ENCODE measurements around the gene OTX2. TPM values are rescaled to one million over a fixed set of nuclear protein-coding genes. Genes with fewer than 3 reads are reported as not detected.

OTX2 gene
- total and polyA plus RNA-seq, 2 of the 13 experiments (the other 11 are each of a cell fraction or from before 2014, with no cell fraction given): not detected

DNA sequence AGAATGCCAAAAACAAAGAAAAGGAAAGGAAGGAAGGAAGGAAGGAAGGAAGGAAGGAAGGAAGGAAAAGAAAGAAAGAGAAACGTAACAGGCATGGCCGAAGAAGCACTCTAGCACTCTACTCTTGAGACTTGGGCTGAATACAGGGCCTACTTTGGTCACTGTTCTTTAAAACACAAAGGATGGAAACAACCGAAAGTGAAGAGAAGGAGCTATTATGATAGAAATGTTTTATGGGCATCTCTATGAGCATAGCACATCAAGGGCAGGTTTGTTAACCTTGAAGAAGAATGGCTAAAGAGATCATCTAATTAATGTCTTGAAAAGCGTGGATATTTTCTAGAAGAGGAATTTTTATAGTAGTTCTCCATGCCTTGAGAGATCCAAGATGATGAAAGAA, 15.9 kb upstream of the OTX2 start:
- H3K79me2 ChIP-seq (ENCODE audit: insufficient read depth, low read length): no peaks in the 10 kb centered on the region
- H3K4me1 ChIP-seq (ENCODE audit: insufficient read depth, low read length): no peaks in the 10 kb centered on the region
- no peak overlapping the region for H2AFZ ChIP-seq (ENCODE audit: low read length)
- in situ Hi-C loops (cut with HindIII; ENCODE audit: extremely low pct_ligation_motif_present, low pct_unique_long_range_greater_than_20kb): no loop called here
- H3K4me2 ChIP-seq (ENCODE audit: low read depth, low read length): no peak overlapping the region
- intact Hi-C loops (cut with micrococcal nuclease; ENCODE audit: unreplicated experiment): no loop called here
- CTCF ChIA-PET (ENCODE audit: low intra/inter-chr PET ratio, low total read pairs): no interaction called here
- ATAC-seq (no peak), FAIRE-seq (no peak), DNase-seq (ENCODE audit: low spot score) (no peak)
- no peak overlapping the region for H3K9ac ChIP-seq (ENCODE audit: insufficient read depth, low read depth, low read length)
- no peaks in the 10 kb centered on the region for H3K9me3 ChIP-seq (ENCODE audit: low read length)
- 6% methylated on average over 4 of the region's 4 CpGs for WGBS (ENCODE audit: low lambda C conversion rate)
- POLR2A ChIA-PET: no interaction called here
- no peaks in the 10 kb centered on the region for H3K27me3 ChIP-seq (ENCODE audit: control insufficient read depth in 1 of 2, insufficient read depth in 2 of 2, low read length in 2 of 2)
- TF ChIP-seq, protein P1, sequence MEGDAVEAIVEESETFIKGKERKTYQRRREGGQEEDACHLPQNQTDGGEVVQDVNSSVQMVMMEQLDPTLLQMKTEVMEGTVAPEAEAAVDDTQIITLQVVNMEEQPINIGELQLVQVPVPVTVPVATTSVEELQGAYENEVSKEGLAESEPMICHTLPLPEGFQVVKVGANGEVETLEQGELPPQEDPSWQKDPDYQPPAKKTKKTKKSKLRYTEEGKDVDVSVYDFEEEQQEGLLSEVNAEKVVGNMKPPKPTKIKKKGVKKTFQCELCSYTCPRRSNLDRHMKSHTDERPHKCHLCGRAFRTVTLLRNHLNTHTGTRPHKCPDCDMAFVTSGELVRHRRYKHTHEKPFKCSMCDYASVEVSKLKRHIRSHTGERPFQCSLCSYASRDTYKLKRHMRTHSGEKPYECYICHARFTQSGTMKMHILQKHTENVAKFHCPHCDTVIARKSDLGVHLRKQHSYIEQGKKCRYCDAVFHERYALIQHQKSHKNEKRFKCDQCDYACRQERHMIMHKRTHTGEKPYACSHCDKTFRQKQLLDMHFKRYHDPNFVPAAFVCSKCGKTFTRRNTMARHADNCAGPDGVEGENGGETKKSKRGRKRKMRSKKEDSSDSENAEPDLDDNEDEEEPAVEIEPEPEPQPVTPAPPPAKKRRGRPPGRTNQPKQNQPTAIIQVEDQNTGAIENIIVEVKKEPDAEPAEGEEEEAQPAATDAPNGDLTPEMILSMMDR (CRISPR knock-in tag; IDR thresholded peaks at IDR 0.05): no peak
- TF ChIP-seq, protein P2, sequence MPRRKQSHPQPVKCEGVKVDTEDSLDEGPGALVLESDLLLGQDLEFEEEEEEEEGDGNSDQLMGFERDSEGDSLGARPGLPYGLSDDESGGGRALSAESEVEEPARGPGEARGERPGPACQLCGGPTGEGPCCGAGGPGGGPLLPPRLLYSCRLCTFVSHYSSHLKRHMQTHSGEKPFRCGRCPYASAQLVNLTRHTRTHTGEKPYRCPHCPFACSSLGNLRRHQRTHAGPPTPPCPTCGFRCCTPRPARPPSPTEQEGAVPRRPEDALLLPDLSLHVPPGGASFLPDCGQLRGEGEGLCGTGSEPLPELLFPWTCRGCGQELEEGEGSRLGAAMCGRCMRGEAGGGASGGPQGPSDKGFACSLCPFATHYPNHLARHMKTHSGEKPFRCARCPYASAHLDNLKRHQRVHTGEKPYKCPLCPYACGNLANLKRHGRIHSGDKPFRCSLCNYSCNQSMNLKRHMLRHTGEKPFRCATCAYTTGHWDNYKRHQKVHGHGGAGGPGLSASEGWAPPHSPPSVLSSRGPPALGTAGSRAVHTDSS (CRISPR knock-in tag; conservative IDR thresholded peaks at IDR 0.05): no peak
- TF ChIP-seq ZFP37 (CRISPR knock-in tag; IDR thresholded peaks at IDR 0.05; ENCODE audit: borderline replicate concordance) (no peak), ZNF136 (CRISPR knock-in tag; IDR thresholded peaks at IDR 0.05; ENCODE audit: low read depth) (no peak)
- TF ChIP-seq, protein P3, sequence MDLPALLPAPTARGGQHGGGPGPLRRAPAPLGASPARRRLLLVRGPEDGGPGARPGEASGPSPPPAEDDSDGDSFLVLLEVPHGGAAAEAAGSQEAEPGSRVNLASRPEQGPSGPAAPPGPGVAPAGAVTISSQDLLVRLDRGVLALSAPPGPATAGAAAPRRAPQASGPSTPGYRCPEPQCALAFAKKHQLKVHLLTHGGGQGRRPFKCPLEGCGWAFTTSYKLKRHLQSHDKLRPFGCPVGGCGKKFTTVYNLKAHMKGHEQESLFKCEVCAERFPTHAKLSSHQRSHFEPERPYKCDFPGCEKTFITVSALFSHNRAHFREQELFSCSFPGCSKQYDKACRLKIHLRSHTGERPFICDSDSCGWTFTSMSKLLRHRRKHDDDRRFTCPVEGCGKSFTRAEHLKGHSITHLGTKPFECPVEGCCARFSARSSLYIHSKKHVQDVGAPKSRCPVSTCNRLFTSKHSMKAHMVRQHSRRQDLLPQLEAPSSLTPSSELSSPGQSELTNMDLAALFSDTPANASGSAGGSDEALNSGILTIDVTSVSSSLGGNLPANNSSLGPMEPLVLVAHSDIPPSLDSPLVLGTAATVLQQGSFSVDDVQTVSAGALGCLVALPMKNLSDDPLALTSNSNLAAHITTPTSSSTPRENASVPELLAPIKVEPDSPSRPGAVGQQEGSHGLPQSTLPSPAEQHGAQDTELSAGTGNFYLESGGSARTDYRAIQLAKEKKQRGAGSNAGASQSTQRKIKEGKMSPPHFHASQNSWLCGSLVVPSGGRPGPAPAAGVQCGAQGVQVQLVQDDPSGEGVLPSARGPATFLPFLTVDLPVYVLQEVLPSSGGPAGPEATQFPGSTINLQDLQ (CRISPR knock-in tag; IDR thresholded peaks at IDR 0.05): no peak
- TF ChIP-seq, protein P4, sequence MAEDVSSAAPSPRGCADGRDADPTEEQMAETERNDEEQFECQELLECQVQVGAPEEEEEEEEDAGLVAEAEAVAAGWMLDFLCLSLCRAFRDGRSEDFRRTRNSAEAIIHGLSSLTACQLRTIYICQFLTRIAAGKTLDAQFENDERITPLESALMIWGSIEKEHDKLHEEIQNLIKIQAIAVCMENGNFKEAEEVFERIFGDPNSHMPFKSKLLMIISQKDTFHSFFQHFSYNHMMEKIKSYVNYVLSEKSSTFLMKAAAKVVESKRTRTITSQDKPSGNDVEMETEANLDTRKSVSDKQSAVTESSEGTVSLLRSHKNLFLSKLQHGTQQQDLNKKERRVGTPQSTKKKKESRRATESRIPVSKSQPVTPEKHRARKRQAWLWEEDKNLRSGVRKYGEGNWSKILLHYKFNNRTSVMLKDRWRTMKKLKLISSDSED (CRISPR knock-in tag; IDR thresholded peaks at IDR 0.05): no peak
- TF ChIP-seq, protein P5, sequence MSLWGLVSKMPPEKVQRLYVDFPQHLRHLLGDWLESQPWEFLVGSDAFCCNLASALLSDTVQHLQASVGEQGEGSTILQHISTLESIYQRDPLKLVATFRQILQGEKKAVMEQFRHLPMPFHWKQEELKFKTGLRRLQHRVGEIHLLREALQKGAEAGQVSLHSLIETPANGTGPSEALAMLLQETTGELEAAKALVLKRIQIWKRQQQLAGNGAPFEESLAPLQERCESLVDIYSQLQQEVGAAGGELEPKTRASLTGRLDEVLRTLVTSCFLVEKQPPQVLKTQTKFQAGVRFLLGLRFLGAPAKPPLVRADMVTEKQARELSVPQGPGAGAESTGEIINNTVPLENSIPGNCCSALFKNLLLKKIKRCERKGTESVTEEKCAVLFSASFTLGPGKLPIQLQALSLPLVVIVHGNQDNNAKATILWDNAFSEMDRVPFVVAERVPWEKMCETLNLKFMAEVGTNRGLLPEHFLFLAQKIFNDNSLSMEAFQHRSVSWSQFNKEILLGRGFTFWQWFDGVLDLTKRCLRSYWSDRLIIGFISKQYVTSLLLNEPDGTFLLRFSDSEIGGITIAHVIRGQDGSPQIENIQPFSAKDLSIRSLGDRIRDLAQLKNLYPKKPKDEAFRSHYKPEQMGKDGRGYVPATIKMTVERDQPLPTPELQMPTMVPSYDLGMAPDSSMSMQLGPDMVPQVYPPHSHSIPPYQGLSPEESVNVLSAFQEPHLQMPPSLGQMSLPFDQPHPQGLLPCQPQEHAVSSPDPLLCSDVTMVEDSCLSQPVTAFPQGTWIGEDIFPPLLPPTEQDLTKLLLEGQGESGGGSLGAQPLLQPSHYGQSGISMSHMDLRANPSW (CRISPR knock-in tag; IDR thresholded peaks at IDR 0.05; ENCODE audit: borderline replicate concordance): no peak
- TF ChIP-seq, protein P6, sequence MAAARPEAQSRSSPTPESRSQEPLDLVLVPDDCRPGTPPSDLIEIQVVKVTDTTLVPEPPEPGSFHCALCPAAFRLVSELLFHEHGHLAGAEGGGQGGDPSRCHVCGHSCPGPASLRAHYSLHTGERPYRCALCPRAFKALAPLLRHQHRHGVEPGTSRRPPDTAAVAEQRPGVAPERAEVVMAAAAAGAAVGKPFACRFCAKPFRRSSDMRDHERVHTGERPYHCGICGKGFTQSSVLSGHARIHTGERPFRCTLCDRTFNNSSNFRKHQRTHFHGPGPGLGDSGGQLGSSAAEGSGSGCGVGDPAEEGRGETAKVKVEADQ (CRISPR knock-in tag; IDR thresholded peaks at IDR 0.05; ENCODE audit: borderline replicate concordance): no peak
- H3K36me3 ChIP-seq (replicated peaks in 1 of 2; ENCODE audit: control insufficient read depth in 1 of 2, insufficient read depth in 2 of 2, low read length in 2 of 2): no peaks in the 10 kb centered on the region
- H3K27ac ChIP-seq (ENCODE audit: extremely low read length, insufficient read depth, low read length): no peak overlapping the region
- no peaks in the 10 kb centered on the region for H4K20me1 ChIP-seq (ENCODE audit: insufficient read depth, low read length)
- H3K4me3 ChIP-seq (replicated peaks in 1 of 3; ENCODE audit: insufficient read depth in 1 of 3, low read depth in 2 of 3, low read length in 3 of 3): no peak overlapping the region
- no TSS peak for BruUV-seq (replicated peaks)

Measured in HepG2 (cell line).